Measurements from ENCODE around the gene SMOC1.
A peak's percentile ranks its signal among the peaks of the same experiment; 100 is the strongest.

The SMOC1 gene

DNA sequence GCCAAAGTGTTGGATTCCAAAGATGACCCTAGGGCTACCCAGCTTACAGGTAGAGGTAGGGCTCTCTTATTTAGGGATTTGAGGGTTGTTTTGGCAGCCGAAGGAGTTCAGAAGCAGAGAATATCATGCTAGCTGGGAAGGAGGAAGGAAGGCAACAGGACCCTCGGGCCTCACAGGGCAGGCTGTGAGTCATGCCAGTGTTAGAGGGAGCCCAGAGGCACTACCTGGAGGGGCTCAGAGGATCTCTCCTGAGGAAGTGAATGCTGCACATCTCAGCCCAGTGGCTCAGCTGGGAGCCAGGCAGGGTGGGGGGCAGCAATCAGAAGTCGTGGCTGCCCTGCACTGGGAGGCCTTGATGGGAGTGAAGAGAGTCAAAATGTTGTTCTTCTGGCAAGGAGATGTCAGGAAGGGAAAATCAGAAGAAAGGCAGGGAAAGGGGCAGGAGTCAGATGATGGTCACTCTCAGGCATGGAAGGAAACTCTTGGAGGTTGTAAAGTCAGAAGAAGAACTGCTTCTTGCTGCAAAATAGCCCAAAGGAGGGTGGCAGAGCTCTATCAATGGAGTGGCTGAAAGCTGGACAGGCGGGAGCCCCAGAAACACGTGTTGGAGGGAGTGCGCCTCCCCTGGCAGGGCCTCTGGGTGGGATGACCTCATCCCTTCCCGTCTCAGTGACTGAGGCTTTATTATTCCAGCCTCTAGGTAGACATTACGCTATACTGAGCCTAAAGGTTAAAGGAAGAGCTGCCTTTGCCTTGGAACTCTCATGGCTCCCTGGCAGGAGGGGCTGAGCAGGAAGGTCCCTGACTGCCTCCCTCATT, 141.3 kb downstream of the SMOC1 start:
- TF ChIP-seq, protein P1, sequence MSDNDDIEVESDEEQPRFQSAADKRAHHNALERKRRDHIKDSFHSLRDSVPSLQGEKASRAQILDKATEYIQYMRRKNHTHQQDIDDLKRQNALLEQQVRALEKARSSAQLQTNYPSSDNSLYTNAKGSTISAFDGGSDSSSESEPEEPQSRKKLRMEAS (IDR thresholded peaks at IDR 0.05; ENCODE audit: low read depth, low read length): no peak
- TF ChIP-seq, protein P2, sequence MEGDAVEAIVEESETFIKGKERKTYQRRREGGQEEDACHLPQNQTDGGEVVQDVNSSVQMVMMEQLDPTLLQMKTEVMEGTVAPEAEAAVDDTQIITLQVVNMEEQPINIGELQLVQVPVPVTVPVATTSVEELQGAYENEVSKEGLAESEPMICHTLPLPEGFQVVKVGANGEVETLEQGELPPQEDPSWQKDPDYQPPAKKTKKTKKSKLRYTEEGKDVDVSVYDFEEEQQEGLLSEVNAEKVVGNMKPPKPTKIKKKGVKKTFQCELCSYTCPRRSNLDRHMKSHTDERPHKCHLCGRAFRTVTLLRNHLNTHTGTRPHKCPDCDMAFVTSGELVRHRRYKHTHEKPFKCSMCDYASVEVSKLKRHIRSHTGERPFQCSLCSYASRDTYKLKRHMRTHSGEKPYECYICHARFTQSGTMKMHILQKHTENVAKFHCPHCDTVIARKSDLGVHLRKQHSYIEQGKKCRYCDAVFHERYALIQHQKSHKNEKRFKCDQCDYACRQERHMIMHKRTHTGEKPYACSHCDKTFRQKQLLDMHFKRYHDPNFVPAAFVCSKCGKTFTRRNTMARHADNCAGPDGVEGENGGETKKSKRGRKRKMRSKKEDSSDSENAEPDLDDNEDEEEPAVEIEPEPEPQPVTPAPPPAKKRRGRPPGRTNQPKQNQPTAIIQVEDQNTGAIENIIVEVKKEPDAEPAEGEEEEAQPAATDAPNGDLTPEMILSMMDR (IDR thresholded peaks at IDR 0.05; ENCODE audit: low read depth, low read length): no peak
- TF ChIP-seq POLR2A (IDR thresholded peaks at IDR 0.05; ENCODE audit: extremely low read depth, insufficient read length) (no peak), MYC (IDR thresholded peaks at IDR 0.05; ENCODE audit: low read depth, low read length) (no peak)
- DNase-seq (ENCODE audit: low read depth): peak; percentile 80
- no peak overlapping the region for H3K4me3 ChIP-seq (ENCODE audit: low read depth, low read length)

DNA sequence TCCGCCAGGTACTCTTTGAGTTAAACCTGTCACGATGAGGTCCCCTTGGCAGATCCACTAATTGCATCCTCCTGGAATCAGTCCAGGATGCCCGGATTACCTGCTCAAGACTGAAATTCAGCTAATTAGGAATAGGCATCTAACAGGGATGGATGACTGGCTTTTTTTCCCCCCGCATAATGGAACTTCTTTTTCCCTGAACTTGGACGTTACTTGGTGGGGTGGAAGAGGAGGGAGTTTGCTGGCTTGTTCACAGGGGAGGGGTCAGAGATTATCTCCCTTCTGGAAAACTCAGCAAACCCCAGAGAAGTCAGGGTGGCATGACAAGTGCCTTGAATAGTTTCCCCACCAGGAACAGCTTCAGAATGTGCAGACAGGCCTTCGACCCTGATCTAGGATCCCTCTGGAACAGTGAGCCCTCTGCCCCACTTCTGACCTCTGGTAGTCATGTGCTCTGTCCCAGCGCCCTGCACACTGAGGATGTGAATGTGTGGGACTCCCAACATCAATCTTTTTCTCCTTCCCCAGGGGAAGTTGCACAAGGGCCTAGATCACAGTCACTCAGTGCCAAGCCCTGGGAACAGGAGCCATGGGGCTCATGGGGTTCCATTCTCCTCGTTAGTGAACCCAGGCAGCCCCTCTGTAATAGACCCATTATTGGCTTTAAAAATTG, 142.5 kb downstream of the SMOC1 start:
- H3K4me3 ChIP-seq (ENCODE audit: low read depth, low read length): no peak overlapping the region
- TF ChIP-seq, protein P1 (IDR thresholded peaks at IDR 0.05; ENCODE audit: low read depth, low read length): no peak
- TF ChIP-seq MYC (IDR thresholded peaks at IDR 0.05; ENCODE audit: low read depth, low read length) (no peak), POLR2A (IDR thresholded peaks at IDR 0.05; ENCODE audit: extremely low read depth, insufficient read length) (no peak)
- TF ChIP-seq, protein P2 (IDR thresholded peaks at IDR 0.05; ENCODE audit: low read depth, low read length): no peak
- DNase-seq (ENCODE audit: low read depth): no peak

DNA sequence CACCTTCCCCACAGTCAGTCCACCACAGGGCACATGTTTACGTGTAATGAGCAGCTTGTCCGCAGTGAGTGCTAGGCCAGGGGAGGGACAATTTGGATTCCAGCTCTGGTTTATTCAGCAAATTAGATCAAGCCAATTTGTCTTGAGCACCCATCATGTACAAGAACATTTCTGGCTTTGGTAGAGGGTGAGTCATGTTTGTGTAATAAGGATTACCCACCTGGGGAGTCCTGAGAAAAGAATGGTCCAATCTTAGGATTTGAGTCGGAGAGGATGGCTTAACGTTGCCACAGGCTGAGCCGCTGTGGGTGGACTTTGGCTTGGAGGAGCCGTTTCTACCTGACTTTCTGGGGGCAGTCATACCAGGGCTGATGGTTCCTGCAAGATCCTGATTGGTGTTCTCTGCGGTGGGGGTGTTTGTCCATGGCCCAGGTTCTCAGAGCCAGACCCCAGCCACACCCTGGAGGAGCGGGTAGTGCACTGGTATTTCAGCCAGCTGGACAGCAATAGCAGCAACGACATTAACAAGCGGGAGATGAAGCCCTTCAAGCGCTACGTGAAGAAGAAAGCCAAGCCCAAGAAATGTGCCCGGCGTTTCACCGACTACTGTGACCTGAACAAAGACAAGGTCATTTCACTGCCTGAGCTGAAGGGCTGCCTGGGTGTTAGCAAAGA, 143.7 kb downstream of the SMOC1 start:
- no peak for DNase-seq (ENCODE audit: low read depth)
- TF ChIP-seq POLR2A (IDR thresholded peaks at IDR 0.05; ENCODE audit: extremely low read depth, insufficient read length) (no peak), MYC (IDR thresholded peaks at IDR 0.05; ENCODE audit: low read depth, low read length) (no peak)
- TF ChIP-seq, protein P1 (IDR thresholded peaks at IDR 0.05; ENCODE audit: low read depth, low read length): no peak
- TF ChIP-seq, protein P2 (IDR thresholded peaks at IDR 0.05; ENCODE audit: low read depth, low read length): no peak
- H3K4me3 ChIP-seq (ENCODE audit: low read depth, low read length): no peak overlapping the region

DNA sequence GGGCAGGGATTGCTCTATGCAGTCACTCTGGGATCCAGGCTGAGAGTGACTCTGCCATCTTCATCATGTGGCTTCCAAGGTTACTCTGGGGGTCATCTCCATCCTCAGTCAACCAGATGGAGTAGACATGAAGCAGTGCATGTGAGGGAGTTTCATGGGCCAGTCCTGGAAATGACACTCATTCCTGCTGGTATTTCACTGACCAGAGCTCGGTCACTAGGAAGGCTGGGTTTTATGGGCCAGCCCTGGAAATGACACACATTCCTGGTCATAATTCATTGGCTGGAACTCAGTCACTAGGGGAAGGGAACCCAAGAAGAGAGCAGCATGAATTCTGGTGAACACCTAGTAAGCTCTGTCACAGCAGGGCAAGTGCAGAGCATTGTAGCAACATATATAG, 144.7 kb downstream of the SMOC1 start:
- TF ChIP-seq, protein P2 (IDR thresholded peaks at IDR 0.05; ENCODE audit: low read depth, low read length): no peak
- no peak for TF ChIP-seq POLR2A (IDR thresholded peaks at IDR 0.05; ENCODE audit: extremely low read depth, insufficient read length)
- TF ChIP-seq MYC (IDR thresholded peaks at IDR 0.05; ENCODE audit: low read depth, low read length): no peak
- TF ChIP-seq, protein P1 (IDR thresholded peaks at IDR 0.05; ENCODE audit: low read depth, low read length): no peak
- no peak for DNase-seq (ENCODE audit: low read depth)
- no peak overlapping the region for H3K4me3 ChIP-seq (ENCODE audit: low read depth, low read length)

DNA sequence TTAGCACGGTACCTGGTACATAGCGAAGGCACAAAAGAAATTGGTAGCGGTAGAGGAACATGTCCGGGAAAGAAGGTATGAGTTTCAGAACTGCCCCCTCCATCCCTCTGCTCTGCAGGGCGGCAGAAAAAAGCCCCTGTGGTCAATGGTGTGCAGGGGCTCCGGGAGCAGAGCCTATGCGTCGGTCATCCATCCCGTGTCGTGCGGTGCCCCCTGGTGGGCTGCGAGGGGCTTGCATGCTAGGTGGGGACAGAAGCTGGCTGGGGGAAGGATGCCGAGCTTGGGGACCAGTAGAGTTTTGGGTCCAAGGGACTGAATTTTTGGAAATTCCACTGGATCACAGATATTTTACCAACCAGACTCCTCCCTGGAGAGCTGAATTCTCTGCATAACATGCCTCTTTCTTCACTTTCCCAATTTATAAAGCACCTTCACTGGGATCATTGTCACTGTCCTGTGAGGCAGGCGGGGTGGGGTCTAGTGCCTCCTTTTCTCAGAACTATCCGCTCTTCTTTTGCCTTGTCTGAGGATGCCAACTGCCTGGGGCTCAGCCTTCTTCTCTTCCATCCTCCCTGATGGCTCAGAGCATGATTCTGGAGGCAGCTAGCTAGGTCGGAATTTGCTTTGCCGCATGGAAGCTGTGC, 148.7 kb downstream of the SMOC1 start:
- no peak overlapping the region for H3K4me3 ChIP-seq (ENCODE audit: low read depth, low read length)
- DNase-seq (ENCODE audit: low read depth): peak; percentile 63
- TF ChIP-seq POLR2A (IDR thresholded peaks at IDR 0.05; ENCODE audit: extremely low read depth, insufficient read length): no peak
- TF ChIP-seq, protein P2 (IDR thresholded peaks at IDR 0.05; ENCODE audit: low read depth, low read length): peak; percentile 81
